ENCODE data around the gene C19orf67.
A peak's percentile ranks its signal among the peaks of the same experiment; 100 is the strongest.
"Not testable (repeated sequence)": the region's sequence is repeated elsewhere in the genome, so short reads cannot be mapped to it uniquely, and the experiment has no call there.

Gene C19orf67

DNA sequence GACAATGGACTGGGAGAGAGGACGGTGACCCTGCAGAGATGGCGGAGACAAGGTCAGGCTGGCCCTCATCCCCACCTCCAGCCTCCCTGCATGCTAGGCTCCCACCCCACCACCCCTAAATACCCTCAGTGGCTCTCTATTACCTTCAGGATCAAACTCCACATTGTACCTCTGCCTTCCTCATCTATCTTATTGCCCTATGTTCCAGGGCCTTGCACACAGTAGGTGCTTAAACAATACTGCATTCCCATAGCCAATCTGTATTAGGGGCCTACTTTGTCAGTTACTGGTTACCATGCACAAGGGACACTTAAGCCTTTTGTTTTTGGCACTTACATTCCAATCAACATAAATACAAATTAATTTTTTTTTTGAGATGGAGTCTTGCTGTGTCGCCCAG lies 30.2 kb downstream of the C19orf67 start:
- no peak for DNase-seq

DNA sequence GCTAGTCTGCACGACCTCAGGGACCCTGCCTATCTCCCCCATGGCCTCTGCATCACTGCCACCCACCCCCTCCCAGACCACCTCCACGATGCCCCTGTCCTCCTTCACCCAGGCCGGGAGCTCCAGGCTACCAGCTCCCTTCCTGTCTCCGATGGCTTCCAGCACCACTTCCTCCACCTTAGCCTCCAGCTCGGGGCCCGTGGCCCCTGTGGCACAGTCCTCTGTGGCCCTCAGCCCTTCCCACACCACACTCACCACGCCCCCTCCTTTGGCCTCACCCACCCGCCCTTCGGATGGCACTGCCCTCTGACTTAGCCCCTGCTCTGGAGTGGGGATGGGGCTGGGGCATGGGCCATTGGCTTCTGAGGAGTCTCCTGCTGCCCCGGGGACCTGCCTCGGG lies 30.9 kb downstream of the C19orf67 start:
- no peak for DNase-seq

DNA sequence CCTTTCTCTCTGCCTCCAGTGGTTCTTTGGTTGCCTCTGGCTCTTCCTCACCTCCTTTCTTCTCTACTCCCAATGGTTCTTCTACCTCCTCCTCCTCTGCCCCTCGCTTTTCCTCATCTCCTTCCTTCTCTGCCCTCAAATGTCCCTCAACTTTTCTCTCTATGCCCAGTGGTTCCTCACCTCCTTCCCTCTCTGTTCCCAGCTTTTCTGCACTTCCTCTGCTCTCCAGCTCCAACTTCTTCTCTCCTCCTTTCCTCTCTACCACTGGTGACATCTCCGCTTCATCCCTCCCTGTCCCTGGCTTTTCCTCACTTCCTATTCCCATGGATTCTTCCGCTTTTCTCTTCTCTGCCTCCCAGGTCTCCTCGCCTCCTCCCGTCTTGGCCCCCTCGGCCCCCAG lies 31.5 kb downstream of the C19orf67 start:
- no peak for DNase-seq

DNA sequence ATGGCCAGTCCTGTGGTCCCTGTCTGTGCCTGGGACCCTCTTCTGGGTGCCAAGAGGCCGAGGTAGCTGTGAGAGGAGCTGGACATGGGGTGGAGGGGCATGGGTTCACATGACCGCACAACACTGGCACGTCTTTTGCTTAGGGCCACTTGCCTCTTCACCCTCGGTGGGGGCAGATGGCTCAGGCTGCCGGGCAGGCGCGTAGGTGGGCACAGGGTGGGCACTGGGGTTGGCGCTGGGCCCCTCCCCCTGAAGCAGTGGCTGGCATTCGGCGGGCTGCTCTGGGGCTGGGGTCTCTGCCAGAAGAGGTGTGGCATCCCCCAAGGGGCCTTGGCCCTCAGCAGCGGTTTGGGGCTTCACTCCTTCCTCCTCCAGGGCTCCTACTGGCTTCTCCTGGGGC lies 32.1 kb downstream of the C19orf67 start:
- no peak for DNase-seq

DNA sequence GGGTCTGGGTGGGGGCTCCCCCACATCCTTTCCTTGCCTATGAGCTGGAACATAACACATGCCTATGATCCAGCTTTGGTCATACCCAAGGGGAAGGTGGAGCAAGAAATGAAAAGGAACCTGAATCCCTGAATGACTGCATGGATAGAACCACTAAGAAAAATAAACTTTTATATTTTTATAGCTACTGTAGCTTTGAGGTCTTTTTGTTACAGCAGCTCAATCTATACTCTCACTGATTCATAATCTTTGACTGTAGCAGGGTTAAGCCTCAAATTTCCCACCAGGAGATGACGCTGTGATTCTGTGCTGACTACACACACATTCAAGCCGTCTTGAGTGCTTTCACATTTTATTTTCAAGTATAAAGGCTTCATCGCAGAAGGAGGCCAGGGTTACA lies 32.6 kb downstream of the C19orf67 start:
- DNase-seq, result no peak

DNA sequence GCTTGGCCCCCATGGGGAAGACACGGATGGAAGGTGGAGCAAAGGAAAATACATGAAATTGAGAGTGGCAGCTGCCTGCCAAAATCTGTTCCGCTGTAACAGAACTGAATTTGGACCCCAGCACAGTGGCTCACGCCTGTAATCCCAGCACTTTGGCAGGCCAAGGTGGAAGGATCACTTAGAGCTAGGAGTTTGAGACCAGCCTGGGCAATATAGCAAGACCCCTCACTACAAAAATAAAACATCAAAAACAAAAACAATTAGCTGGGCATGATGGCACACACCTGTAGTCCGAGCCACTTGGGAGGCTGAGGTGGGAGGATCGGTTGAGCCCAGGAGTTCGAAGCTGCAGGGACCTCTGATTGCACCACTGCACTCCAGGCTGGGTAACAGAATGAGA lies 33.1 kb downstream of the C19orf67 start:
- no peak for DNase-seq

DNA sequence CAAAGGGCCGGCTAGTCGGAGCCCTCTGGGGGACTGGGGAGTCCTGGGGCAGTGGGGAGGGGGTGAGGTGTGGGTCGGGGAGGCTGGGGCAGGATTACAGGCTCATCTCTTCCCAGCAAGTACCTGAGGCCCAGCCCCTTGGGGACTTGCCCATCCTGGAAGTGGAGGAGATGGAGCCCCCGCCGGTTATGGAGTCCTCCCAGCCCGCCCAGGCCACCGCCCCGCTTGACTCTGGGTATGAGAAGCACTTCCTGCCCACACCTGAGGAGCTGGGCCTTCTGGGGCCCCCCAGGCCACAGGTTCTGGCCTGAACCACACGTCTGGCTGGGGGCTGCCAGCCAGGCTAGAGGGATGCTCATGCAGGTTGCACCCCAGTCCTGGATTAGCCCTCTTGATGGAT lies 33.6 kb downstream of the C19orf67 start:
- DNase-seq, result no peak

DNA sequence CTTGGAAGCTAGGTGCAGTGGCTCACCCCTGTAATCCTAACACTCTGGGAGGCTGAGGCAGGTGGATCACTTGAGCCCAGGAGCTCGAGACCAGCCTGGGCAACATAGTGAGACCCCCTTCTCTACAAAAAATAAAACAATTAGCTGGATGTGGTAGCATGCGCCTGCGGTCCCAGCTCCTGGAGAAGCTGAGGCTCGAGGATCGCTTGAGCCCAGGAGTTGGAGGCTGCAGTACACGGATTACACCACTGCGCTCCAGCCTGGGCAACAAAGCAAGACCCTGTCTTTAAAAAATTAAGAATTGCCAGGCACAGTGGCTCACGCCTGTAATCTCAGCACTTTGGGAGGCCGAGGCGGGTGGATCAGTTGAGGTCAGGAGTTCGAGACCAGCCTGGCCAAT lies 34.6 kb downstream of the C19orf67 start:
- not testable (repeated sequence) for DNase-seq

DNA sequence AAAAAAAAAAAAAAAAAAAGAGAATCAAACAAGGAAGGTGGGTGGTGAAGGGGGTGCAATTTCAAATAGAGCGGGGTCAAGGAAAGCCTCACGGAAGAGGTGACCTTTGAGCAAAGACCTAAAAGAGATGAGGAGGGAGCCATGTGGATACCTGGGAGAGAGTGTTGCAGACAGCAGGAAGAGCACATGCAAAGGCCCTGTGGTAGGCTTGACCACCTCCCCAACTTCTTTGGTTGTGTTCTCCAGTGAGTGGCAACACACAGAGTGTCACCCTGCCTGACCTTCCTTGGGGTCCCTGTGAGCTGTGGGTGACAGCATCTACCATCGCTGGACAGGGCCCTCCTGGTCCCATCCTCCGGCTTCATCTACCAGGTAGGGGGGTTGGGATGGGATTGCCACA lies 35.1 kb downstream of the C19orf67 start:
- no peak for DNase-seq

DNA sequence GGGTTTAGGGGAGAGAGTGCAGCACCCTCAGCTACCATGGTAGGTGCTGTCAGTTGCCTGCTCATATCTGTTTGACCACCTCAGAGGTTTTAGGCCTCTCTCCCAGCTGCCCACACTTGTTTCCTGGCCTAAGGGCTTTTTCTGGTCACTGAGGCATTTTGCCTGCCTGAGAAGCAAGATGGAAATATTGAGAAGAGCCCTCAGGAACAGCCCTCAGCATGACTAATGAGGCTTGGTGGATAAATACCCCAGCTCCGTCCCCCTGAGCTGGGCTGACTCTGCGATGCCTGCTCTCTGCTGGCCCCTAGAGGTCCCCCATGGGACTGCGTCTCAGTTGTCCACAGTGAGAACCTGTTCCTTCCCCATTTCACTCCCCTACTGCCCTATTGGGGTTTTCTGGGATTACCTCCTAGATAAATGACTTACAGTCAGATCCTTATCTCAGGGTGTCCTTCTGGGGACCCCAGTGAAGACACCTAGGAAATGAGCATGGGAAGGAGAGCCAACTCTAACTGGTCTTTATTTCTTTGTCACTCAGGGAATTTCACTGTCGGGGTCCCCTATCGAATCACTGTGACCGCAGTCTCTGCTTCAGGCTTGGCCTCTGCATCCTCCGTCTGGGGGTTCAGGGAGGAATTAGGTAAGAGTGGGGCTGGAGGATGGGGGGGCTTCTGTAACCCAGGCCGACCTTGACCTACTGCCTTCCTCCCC lies 37.0 kb downstream of the C19orf67 start:
- DNase-seq, result no peak

DNA sequence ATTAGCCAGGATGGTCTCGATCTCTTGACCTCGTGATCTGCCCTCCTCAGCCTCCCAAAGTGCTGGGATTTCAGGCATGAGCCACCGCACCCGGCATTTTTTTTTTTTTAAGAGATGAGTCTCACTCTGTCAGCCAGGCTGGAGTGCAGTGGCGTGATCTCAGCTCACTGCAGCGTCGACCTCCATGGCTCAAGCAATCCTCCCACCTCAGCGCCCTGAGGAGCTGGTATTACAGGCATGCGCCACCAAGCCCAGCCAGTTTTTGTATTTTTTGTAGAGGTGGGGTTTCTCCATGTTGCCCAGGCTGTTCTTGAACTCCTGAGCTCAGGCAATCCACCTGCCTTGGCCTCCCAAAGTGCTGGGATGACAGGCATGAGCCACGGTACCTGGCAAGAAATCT lies 37.7 kb downstream of the C19orf67 start:
- DNase-seq, result not testable (repeated sequence)

DNA sequence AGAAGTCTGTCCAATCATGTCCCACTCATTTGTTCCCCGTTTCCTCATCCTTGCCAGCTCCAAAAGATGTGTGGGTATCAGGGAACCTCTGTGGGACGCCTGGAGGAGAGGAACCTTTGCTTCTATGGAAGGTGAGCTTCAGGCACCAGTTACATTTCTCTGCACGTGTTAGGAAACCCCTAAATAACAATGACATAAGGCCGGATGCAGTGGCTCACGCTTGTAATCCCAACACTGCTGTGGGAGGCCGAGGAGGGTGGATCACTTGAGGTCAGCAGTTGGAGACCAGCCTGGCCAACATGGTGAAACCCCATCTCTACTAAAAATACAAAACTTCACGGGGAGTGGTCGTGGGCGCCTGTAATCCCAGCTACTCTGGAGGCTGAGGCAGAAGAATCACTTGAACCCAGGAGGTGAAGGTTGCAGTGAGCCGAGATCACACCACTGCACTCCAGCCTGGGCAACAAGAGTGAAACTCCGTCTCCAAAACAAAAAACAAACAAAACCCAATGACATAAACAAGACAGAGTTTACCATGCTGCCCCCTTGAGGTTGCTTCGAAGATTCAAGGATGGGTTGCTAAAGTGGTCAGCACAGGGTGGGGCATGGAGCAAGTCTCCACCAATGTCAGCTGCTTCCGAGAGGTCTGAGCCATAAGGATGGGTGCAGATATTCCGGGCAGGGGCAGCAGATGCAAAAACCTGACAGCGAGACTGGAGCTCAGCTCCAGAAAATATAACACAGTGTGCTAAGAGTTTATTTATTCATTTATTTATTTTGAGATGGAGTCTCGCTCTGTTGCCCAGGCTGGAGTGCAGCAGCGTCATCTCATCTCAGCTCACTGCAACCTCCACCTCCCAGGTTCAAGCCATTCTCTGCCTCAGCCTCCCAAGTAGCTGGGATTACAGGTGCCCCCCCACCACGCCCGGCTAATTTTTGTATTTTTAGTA lies 42.6 kb downstream of the C19orf67 start:
- peak; percentile 37 for DNase-seq

DNA sequence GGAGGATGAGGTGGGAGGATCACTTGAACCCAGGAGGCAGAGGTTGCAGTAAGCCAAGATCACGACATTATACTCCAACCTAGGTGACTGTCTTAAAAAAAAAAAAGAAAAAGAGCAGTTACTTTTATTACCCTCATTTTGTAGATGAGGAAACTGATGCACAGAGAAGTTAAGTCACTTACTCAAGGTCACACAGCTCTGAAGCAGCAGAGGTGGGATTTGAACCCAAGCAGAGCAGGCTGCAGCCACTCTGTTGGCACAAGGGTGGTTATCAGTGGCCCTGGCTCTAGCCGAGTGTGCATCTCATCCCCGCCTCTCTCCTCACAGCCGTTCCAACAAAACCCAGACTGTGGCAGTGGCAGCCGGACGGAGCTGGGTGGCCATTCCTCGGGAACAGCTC lies 46.4 kb downstream of the C19orf67 start:
- no peak for DNase-seq

DNA sequence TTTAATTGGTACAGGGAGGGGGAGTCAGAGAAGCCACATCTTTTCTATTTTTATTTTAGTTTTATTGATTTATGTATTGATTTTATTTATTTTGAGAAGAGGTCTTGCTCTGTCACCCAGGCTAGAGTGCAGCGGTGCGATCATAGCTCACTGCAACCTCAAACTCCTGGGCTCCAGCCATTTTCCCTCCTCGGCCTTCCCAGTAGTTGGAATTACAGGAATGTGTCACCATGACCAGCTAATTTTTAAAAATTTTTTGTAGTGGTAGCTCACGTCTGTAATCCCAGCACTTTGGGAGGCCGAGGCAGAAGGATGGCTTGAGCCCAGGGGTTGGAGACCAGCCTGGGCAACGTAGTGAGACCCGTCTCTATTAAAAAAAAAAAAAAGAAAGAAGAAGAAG lies 49.9 kb downstream of the C19orf67 start:
- DNase-seq, result no peak

DNA sequence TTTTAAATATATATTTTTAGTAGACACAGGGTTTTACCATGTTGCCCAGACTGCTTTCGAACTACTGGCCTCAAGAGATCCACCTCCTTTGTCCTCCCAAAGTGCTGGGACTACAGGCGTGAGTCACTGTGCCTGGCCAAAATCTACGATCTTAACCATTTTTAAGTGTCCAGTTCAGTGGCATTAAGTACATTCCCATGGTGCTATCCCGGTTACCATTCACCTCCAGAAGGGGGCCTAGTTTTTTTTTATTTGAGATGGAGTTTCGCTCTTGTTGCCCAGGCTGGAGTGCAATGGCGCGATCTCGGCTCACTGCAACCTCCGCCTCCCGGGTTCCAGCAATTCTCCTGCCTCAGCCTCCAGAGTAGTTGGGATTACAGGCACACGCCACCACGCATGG lies 50.4 kb downstream of the C19orf67 start:
- not testable (repeated sequence) for DNase-seq

DNA sequence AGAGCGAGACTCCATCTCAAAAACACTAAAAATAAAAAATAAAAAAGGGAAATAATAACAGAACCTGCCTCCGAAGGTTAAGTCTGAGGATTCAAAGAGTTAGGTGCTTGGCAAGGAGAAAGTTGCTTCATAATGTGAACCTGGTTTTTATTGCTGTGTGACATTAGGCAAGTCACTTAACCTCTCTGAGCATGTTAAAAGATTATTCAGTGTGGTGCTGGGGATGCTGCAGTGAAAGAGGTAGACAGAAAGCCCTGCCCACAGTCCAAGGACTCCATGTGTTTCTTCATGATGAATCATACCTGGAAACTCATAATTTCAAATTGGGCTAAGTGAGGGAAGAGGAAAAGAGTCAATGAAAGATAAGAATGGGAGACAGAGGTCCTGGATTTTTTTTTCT lies 51.6 kb downstream of the C19orf67 start:
- DNase-seq, result no peak

DNA sequence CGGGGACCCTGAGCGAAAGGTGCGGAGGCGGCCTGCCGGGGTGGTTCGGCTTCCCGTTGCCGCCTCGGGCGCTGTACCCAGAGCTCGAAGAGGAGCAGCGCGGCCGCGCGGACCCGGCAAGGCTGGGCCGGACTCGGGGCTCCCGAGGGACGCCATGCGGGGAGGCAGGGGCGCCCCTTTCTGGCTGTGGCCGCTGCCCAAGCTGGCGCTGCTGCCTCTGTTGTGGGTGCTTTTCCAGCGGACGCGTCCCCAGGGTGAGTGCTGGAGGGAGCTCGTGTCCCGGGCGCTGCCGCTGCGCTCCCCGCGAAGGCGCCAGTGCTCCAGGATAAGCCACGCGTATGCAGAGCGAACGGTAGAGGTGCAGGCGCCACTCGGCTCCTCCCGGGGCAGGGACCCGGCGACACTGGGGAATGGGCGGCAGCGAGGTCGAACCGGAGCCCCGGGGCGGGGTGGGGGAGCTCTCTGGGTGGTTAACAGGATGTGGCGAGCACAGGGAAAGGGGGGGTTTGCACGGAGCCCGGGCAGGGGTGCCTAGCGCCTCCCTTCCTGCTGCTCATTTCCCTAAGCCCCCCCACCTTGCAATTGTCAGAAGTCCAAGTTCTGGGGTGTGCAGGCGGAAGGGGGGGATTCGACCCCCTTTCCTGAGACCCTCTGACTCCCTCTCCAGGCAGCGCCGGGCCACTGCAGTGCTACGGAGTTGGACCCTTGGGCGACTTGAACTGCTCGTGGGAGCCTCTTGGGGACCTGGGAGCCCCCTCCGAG lies 53.7 kb downstream of the C19orf67 start, which contains the start of gene IL27RA:
Gene IL27RA, plus strand, starts transcription at position 44 of the 762 bp plus-strand sequence. Its CDS starts 111 bp downstream, at position 155.
- DNase-seq, result no peak

Data from NCI-H774 (cell line).